ENCODE data around the gene TMX4. TPM values are rescaled to one million over a fixed set of nuclear protein-coding genes. Genes with fewer than 3 reads are reported as not detected.
"Not testable (repeated sequence)": the region's sequence is repeated elsewhere in the genome, so short reads cannot be mapped to it uniquely, and the experiment has no call there.

The TMX4 gene, protein sequence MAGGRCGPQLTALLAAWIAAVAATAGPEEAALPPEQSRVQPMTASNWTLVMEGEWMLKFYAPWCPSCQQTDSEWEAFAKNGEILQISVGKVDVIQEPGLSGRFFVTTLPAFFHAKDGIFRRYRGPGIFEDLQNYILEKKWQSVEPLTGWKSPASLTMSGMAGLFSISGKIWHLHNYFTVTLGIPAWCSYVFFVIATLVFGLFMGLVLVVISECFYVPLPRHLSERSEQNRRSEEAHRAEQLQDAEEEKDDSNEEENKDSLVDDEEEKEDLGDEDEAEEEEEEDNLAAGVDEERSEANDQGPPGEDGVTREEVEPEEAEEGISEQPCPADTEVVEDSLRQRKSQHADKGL
- total RNA-seq (2014; rRNA removed; shearing (Covaris generic)) = 55.1 and 61.4 TPM in 2 replicates
- polyA plus RNA-seq (2014; cell fraction: nucleus; rRNA removed) = 27.7 and 32.5 TPM in 2 replicates

DNA sequence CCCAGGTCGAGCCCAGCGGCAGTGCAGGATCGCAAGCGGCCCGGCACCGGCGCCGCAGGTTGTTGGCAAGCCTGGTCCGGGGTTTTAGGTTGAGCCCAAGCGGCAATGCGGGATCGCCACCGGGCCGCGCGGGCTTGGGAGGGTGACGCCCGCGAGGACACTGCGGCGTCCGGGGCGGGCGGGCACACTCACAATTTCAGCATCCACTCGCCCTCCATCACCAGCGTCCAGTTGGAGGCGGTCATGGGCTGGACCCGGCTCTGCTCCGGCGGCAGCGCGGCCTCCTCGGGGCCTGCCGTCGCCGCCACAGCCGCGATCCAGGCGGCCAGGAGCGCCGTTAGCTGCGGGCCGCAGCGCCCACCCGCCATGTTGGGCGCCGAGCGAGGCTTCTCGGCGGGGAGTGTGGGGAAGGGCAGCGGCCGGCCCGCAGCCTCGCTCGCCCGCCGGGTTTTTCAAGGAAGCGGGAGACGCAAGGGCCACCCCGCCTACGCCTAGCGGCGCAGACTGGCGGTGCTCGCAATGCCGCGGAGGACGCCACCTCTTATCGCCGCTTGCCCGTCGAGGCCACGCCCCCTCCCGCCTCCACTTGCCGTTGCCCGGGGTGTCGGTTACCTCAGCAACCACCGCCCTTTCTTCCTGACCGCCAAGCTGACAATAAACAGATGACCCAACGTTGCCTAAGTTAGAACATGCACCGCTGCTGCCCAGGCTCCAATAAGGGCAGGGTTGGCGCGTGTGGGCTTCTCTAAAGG is at the start of gene TMX4:
TSS of gene TMX4 (minus strand) at position 516 of the 752 bp plus-strand sequence. CDS start at position 368, 148 bp downstream.
- DNase-seq (ENCODE audit: extremely low read depth, low read depth) = peak; percentile 96

DNA sequence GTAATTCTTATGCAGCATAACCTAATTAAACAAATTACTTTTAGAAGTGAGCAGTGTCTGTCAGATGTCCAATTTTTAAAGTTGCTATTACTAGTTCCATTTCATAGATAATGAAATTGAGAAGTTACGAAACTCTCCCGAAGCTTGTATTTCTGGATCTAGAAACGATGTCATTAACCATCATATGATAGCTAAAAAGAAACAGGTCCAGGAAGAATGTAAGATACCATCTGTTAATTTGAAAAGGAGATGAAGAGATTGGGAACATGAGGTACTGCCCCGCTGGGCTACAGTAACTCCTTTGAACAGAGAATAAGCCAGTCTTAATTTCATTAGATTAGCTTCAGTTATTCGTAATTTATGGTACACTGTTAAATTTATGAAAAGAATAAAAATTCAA is 47.5 kb upstream of the TMX4 start:
- no peak for DNase-seq (ENCODE audit: extremely low read depth, low read depth)

DNA sequence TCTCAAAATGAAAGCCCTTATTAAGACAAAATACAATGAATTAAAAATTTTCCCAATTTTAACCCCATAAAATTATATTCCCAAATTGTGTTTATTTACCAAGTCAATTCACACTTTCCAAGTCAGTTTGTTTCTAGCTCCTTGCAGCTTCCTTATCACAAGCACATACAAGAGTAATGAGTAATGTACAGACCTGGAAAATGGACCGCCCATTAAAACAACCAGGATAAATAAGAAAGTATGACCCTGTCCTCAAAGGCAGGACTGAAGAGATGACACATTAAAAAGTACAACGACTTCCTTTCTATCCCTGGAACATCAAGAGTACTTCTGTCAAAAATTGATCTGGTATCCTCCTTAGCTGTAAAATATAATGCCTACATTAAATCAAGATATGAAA is 47.1 kb upstream of the TMX4 start:
- DNase-seq (ENCODE audit: extremely low read depth, low read depth) = no peak

DNA sequence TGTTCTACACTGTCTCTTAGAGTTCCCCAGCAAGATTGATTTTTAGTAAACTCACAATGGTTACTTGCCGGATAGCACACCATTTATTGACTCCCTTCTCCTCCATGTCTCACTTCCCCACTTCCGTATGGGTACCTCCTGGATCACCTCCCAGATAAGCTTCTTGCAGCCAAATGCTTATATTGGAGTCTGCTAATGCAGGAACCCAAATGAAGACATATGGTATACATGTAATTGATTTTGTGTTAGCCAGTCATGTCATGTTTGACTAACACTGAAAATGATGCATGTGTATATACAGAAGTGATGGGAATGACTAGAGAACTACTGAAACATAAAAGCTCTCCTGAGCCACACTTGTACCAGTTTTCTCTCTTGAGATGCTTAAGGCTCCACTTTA is 46.1 kb upstream of the TMX4 start:
- DNase-seq (ENCODE audit: extremely low read depth, low read depth) = no peak

DNA sequence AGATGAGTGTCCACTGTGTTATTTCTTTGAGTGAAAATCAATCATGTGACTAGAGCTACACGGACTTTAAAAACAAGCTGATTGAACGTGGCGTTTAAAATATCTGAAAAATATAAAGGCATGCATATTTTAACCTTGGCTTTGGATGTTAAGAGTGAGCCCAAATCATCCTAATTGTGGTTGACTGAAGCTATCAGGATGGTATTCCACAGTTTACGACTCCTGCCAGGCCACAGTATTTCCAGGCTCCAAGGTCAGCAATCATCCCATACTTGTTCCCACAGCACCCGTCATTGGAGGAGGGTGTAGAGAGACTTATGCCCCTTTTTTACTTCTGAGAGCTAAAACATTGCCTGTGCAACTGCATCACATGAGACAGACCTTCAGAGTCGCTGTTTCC is 43.2 kb upstream of the TMX4 start:
- DNase-seq (ENCODE audit: extremely low read depth, low read depth) = no peak

DNA sequence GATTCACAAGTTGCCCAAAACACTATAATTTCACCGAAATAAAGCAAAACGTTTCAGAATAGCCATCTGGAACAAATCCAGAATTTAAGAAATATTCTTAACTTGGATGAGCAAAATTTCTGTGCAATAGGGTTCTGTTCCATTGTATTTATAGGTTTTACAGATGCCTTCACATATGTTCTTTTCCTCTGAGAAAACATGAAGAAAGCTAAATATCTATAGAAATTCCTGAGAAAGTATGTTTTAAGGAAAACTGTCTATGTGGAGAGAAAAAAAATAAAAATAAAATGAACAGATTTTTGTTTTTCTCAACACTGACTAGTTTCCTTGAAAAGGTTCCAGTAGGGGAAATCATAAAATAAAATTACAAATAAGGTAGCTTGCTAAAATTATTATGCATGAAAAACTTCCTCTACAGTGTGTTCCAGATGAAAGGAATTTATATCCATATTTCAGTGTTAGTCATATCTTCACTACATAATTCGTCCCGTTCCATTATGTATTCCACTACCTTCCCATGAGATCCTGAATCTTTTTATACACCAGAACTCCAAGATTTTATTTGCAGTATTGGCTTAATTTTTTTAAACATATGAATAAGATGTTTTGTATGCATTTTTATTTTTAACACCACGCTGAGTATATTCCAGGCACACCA is 42.4 kb upstream of the TMX4 start:
- no peak for DNase-seq (ENCODE audit: extremely low read depth, low read depth)

DNA sequence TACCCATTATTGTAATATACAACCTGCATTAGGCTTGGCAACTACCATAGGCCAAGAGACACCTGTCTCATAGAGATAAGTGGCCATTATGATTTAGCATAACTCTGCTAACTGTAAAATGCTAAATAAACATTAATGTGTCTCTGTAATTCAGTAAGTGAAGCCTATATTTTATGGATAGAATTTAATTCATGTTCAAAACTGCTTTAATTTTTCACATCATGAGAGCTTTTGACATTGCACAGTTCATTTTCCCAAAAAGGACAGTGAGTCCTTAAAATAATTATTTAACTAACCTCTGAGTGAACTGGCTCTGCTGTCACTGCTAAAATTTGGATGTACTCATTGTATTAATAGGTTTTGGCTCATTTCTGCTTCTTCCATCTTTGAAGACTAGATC is 41.4 kb upstream of the TMX4 start:
- no peak for DNase-seq (ENCODE audit: extremely low read depth, low read depth)

DNA sequence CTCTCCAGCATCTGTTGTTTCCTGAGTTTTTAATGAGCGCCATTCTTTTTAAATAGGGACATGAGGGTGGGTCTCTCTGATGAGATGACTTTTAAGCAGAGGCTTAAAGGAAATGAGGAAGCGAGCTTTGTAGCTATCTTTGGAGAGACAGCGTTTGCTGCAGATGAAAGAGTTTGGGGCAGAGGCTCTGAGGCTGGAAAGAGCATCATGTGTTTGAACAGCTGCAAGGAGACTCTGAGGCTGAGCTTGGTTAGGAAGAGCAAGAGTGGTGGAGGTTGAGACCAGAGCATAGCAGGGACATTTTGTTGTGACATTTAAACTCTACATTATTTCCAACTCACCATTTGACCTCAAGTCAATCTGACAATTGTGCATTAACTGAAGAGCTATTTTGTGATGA is 38.3 kb upstream of the TMX4 start:
- DNase-seq (ENCODE audit: extremely low read depth, low read depth) = no peak

DNA sequence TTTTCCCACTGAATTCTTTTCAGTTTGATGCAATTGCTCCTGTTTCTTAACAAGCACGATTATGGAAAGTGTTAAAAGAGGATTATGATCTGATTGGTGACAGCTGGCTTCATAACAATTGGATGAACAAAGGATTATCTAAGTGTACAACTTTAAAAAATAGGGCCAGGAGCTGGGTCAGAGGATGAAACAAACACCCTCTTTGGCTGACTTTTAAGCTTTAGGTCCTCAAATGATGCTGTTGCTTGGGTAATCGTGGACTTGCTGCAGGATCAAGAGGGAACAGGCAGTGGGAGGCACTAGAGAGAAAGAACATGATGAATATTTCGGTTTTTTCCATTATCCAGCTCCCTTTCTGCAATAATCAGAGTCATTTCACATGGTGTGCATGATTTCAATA is 35.5 kb upstream of the TMX4 start:
- no peak for DNase-seq (ENCODE audit: extremely low read depth, low read depth)

DNA sequence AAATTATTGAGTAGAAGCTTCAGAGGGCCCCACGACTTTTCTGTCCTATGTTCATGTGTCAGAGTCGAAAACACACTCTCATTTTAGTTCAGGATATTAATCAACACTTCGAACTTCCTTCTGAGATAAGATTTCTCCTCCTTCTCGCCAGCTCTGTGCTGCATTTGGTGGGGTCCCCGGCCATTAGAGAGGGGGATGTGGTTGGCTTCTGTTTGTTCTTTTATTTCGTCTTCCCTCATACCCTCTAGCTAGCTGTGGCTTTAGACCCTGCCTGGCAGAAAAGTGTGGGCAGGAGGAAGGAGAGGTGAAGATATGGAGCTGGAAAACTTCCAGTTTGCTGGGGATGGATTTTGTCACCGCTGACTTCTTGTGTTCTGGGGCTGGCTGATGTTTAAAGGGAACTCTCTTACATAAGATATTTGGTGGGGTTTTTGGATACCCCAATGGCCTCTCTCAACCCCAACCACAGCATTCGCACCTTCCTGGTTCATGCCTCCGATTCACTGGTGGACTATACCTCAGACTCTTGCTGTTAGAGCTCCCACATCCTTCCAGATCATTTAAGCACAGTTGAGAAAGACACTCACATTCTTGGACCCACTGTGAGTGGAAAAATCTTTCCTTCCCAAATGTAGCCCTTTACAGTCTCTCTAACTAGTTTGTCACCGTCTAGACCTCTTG is 30.7 kb upstream of the TMX4 start:
- no peak for DNase-seq (ENCODE audit: extremely low read depth, low read depth)

DNA sequence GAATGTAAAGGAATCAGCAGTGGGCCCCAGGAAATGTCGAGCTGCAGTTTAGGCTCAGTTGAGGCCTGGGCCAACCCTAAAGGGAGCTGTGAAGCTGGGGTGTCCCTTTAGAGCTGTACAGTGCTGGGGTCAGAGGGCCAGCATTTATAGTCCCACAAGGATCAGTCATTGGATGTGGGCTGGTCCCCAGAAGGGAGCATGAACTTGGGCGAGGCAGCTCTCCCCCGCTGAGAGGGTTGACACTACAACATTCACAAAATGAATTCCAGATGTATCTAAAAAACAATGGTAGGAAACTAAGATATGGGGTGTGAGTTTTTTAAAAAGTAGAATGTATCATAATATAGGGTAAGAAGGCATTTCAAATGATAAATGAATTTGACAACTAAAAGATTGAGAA is 29.7 kb upstream of the TMX4 start:
- no peak for DNase-seq (ENCODE audit: extremely low read depth, low read depth)

DNA sequence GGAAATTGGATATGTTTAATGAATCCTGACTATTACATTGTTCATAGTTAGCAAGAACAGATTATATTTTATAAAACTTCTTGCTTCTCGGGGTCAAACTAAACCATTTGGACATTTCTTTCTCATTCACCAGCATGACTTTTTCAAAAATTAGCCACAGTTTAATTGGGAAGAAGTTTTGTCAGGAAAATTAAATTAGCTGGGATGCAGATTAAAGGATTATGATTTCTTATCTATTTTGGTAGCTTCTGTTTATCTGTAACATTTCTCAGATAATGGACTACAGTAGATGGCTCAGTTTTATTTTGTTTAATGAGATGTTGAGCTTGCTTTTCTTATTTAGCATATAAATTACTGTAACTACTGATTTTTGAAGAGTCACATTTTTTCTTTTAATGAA is 26.4 kb upstream of the TMX4 start:
- DNase-seq (ENCODE audit: extremely low read depth, low read depth) = no peak

DNA sequence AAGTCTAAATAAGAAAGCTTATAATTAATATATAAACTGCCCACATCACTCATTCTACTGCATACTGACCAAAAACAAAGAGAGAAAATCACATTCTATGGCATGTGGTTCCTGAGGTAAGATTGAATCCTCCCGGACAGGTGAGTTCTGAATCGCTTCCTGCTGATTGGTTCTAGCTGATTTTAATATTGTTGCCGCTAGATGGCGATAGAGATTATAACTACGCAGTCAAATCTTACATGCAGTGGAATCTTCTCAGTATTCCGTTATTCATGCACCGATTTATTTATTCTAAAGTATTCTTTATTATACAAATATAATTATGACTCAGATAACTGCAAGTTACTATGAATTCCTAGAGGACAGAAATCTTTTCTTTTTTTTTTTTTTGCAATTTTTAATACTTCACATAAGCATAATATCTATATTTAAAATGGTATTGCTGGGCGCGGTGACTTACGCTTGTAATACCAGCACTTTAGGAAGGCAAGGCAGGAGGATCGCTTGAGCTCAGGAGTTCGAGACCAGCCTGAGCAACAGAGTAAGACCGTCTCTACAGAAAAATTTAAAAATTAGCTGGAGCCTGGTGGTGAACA is 24.2 kb upstream of the TMX4 start:
- peak; percentile 72 for DNase-seq (ENCODE audit: extremely low read depth, low read depth)

DNA sequence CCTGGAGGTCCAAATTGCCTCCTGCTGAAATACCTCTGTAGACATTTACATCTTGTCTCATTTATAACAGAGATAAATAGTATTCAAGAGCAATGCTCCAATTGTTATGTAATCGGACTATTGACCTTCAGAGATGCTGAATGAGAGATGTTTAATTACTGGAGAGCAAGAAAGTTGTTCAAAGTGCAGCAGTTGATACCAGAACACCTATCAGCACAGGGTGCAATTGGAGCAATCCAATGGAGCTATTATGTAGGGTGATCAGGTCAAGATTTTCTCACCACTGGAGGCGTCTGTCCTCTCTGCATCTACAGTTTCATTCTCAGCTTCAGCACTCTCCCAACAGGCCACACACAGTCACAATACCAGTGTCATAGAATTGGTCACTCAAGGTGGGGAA is 19.5 kb upstream of the TMX4 start:
- DNase-seq (ENCODE audit: extremely low read depth, low read depth) = no peak

DNA sequence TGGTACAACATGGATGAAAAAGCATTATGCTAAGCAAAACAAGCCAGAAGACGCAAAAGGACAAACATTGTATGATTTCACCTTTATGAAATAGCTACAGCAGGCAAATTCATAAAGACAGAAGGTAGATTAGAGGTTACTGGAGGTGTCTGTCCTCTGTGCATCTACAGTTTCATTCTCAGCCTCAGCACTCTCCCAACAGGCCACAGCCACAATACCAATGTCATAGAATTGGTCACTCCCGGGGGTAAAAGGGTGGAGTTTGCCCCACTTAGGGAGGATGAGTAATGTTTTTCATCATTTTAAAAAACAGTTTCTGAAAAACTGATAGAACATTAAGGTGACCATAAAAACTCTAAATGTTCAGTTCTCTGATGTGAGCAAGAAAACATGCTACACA is 17.2 kb upstream of the TMX4 start:
- DNase-seq (ENCODE audit: extremely low read depth, low read depth) = no peak

DNA sequence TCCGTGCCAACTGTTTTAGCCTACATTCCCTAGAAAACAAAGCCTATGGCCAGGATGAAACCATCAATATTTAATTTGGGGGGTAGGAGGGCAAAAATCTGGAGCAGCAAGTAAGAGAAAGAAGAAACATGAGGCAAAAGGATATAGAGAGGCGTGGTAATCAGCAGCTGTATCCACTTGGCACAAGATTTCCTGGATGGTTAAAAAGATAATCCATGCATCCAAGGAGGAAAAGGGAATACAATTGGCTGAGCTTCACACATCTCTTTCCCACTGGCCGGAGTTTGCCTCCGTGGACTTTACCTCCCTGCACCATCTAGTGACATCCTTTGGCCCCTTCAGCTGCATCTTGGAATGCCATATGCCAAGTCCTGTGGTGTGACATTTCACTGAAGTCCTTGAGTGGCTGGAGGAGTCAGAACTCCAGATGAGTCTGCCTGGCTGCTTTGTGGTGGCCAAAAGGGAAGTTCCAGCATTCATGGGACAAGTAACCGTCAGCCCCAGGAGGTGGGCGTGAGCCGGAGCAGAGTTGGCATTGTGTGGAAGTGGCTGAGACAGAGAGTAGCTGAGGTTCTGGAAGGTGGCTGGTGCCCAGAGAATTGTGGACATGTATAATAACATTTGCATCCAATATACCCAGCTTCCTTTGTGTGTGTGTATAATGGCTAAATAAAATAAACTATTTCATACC is 13.7 kb upstream of the TMX4 start:
- DNase-seq (ENCODE audit: extremely low read depth, low read depth) = no peak

DNA sequence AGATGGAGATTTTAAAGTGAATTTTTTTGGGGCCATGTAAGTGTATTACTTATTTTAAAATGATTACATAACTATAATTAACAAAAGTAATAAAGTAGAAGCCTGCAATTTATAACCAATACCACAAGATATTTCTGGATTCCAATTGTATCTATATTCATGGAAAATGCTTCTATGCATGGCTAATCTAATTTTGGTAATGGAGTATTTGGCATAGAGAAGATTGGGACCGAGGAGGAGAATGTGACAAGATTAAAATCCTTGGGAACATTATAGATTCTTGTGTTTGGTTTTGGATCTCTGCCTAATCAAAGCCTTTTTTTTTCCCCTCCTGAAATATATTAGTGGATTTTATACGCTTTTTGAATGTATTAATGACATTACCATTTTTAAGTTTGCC is 12.9 kb upstream of the TMX4 start:
- DNase-seq (ENCODE audit: extremely low read depth, low read depth) = no peak

DNA sequence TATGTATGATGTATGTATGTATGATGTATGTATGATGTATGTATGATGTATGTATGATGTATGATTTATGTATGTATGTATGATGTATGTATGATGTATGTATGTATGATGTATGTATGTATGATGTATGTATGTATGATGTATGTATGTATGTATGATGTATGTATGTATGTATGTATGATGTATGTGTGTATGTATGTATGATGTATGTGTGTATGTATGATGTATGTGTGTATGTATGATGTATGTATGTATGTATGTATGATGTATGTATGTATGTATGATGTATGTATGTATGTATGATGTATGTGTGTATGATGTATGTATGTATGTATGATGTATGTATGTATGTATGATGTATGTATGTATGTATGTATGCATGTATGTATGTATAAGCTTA is 12.0 kb upstream of the TMX4 start:
- not testable (repeated sequence) for DNase-seq (ENCODE audit: extremely low read depth, low read depth)

DNA sequence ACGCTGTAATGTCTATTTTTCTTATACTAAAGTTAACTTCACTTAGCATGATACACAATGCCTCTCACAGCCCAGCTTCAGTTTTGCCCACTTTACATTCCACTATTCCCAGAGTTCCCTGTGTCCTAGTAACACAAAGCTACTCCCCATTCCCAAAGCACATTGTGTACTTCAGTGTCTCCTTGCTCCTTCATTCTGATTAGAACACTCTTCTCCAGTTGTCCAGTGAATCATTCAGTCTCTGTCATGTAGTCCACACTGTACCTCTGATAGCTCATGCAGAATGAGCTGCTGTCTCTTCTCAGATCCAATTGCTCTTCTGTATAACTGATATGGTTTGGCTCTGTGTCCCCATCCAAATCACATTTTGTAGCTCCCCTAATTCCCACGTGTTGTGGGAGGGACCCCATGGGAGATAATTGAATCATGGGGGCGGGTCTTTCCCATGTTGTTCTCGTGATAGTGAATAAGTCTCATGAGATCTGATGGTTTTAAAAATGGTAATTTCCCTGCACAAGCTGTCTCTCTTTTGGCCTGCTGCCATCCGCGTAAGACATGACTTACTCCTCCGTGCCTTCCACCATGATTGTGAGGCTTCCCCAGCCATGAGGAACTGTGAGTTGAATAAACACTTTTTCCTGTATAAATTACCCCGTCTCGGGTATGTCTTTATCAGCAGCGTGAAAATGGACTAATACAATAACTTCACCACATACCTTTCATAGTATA is 2.1 kb upstream of the TMX4 start:
- DNase-seq (ENCODE audit: extremely low read depth, low read depth) = no peak
